ENCODE measurements around the gene HTN1. TPM values are rescaled to one million over a fixed set of nuclear protein-coding genes. Genes with fewer than 3 reads are reported as not detected.
"Not testable (repeated sequence)": the region's sequence is repeated elsewhere in the genome, so short reads cannot be mapped to it uniquely, and the experiment has no call there.

HTN1 gene
- total and polyA plus RNA-seq, 9 of the 15 experiments (the other 6 are each of a cell fraction or from before 2014, with no cell fraction given), result not detected

DNA sequence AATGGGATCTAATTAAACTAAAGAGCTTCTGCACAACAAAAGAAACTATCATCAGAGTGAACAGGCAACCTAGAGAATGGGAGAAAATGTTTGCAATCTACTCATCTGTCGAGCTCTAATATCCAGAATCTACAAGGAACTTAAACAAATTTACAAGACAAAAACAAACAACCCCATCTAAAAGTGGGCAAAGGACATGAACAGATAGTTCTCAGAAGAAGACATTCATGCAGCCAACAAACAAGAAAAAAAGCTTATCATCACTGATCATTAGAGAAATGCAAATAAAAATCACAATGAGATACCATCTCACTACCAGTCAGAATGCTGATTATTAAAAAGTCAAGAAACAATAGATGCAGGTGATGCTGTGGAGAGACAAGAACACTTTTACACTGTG lies 6.3 kb downstream of the HTN1 start:
- H3K36me3 ChIP-seq (ENCODE audit: control insufficient read depth, insufficient read depth, low read length); H3K9ac ChIP-seq (ENCODE audit: insufficient read depth in 1 of 2, low read depth in 2 of 2, low read length in 2 of 2); H3K27me3 ChIP-seq (ENCODE audit: control insufficient read depth in 2 of 2, insufficient read depth in 2 of 2, low read length in 2 of 2); H3K27ac ChIP-seq (ENCODE audit: extremely low read depth, low read depth, low read length); H3K4me1 ChIP-seq (replicated peaks in 1 of 2; ENCODE audit: control insufficient read depth in 2 of 2, insufficient read depth in 2 of 2, low read length in 2 of 2); H4K20me1 ChIP-seq (replicated peaks; ENCODE audit: control insufficient read depth, insufficient read depth, low read length); BruUV-seq (replicated peaks); POLR2A ChIA-PET; CTCF ChIA-PET (ENCODE audit: low intra/inter-chr PET ratio); H3K9me3 ChIP-seq (replicated peaks; ENCODE audit: control insufficient read depth, insufficient read depth, low read depth, low read length); FAIRE-seq; DNase-seq (ENCODE audit: extremely low read depth in 1 of 4, low spot score in 3 of 4); ATAC-seq; intact Hi-C loops (cut with micrococcal nuclease); H3K4me3 ChIP-seq; H3K4me2 ChIP-seq (ENCODE audit: insufficient read depth, low read length); H3K9me1 ChIP-seq (ENCODE audit: control insufficient read depth, insufficient read depth, low read length); H3K79me2 ChIP-seq (ENCODE audit: control insufficient read depth, insufficient read depth, low read length); H2AFZ ChIP-seq (ENCODE audit: low read depth, low read length); in situ Hi-C loops (cut with MboI): not testable (repeated sequence)
- 25% methylated on average over 1 of the region's 1 CpG for WGBS (ENCODE audit: insufficient coverage, low coverage, missing lambda C conversion rate)

DNA sequence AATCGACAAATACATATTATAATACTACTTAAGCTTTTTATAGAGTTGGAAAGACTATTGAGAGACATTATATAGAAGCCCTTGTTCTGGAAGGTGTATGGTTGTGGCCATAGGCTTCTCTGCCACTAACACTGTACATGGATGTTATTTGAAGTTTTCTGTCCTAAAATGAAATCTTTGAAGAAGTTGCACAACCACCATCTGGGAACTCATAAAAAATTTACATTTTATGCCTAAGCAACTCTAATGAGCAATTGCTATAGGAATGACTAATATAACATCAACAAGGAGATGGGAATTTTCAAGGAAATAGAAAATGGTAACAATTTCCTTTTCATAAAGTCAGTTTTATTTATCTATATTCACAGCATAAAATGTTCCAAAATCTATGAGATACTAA lies 7.4 kb downstream of the HTN1 start:
- H3K4me2 ChIP-seq (ENCODE audit: insufficient read depth, low read length), result no peak overlapping the region
- no peaks in the 10 kb centered on the region for H3K9me1 ChIP-seq (ENCODE audit: control insufficient read depth, insufficient read depth, low read length)
- POLR2A ChIA-PET, result no interaction called here
- no peak overlapping the region for H3K4me3 ChIP-seq
- intact Hi-C loops (cut with micrococcal nuclease) (no loop called here), in situ Hi-C loops (cut with MboI) (no loop called here)
- CTCF ChIA-PET (ENCODE audit: low intra/inter-chr PET ratio), result no interaction called here
- no peaks in the 10 kb centered on the region for H3K79me2 ChIP-seq (ENCODE audit: control insufficient read depth, insufficient read depth, low read length)
- no TSS peak for BruUV-seq (replicated peaks)
- DNase-seq (ENCODE audit: extremely low read depth in 1 of 4, low spot score in 3 of 4), result no peak
- no peak overlapping the region for H3K9ac ChIP-seq (ENCODE audit: insufficient read depth in 1 of 2, low read depth in 2 of 2, low read length in 2 of 2)
- no peak for FAIRE-seq
- 0% methylated on average over 1 of the region's 1 CpG for WGBS (ENCODE audit: insufficient coverage, low coverage, missing lambda C conversion rate)
- no peaks in the 10 kb centered on the region for H3K36me3 ChIP-seq (ENCODE audit: control insufficient read depth, insufficient read depth, low read length)
- H3K27me3 ChIP-seq (ENCODE audit: control insufficient read depth in 2 of 2, insufficient read depth in 2 of 2, low read length in 2 of 2), result no peaks in the 10 kb centered on the region
- H3K27ac ChIP-seq (ENCODE audit: extremely low read depth, low read depth, low read length), result no peak overlapping the region
- TF ChIP-seq PHB2 (IDR thresholded peaks at IDR 0.05; ENCODE audit: low read depth), result no peak
- no peak for TF ChIP-seq ZZZ3 (IDR thresholded peaks at IDR 0.05)
- TF ChIP-seq, protein P1, sequence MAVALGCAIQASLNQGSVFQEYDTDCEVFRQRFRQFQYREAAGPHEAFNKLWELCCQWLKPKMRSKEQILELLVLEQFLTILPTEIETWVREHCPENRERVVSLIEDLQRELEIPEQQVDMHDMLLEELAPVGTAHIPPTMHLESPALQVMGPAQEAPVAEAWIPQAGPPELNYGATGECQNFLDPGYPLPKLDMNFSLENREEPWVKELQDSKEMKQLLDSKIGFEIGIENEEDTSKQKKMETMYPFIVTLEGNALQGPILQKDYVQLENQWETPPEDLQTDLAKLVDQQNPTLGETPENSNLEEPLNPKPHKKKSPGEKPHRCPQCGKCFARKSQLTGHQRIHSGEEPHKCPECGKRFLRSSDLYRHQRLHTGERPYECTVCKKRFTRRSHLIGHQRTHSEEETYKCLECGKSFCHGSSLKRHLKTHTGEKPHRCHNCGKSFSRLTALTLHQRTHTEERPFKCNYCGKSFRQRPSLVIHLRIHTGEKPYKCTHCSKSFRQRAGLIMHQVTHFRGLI (CRISPR knock-in tag; IDR thresholded peaks at IDR 0.05), result no peak
- no peak for TF ChIP-seq ZNF347 (CRISPR knock-in tag; IDR thresholded peaks at IDR 0.05; ENCODE audit: low read depth)
- TF ChIP-seq, protein P2, sequence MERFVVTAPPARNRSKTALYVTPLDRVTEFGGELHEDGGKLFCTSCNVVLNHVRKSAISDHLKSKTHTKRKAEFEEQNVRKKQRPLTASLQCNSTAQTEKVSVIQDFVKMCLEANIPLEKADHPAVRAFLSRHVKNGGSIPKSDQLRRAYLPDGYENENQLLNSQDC (CRISPR knock-in tag; IDR thresholded peaks at IDR 0.05), result no peak
- TF ChIP-seq ZNF316 (IDR thresholded peaks at IDR 0.05), result no peak
- TF ChIP-seq, protein P3, sequence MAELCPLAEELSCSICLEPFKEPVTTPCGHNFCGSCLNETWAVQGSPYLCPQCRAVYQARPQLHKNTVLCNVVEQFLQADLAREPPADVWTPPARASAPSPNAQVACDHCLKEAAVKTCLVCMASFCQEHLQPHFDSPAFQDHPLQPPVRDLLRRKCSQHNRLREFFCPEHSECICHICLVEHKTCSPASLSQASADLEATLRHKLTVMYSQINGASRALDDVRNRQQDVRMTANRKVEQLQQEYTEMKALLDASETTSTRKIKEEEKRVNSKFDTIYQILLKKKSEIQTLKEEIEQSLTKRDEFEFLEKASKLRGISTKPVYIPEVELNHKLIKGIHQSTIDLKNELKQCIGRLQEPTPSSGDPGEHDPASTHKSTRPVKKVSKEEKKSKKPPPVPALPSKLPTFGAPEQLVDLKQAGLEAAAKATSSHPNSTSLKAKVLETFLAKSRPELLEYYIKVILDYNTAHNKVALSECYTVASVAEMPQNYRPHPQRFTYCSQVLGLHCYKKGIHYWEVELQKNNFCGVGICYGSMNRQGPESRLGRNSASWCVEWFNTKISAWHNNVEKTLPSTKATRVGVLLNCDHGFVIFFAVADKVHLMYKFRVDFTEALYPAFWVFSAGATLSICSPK (IDR thresholded peaks at IDR 0.05; ENCODE audit: borderline replicate concordance), result no peak
- TF ChIP-seq ZKSCAN8 (CRISPR knock-in tag; IDR thresholded peaks at IDR 0.05), result no peak
- TF ChIP-seq, protein P4, sequence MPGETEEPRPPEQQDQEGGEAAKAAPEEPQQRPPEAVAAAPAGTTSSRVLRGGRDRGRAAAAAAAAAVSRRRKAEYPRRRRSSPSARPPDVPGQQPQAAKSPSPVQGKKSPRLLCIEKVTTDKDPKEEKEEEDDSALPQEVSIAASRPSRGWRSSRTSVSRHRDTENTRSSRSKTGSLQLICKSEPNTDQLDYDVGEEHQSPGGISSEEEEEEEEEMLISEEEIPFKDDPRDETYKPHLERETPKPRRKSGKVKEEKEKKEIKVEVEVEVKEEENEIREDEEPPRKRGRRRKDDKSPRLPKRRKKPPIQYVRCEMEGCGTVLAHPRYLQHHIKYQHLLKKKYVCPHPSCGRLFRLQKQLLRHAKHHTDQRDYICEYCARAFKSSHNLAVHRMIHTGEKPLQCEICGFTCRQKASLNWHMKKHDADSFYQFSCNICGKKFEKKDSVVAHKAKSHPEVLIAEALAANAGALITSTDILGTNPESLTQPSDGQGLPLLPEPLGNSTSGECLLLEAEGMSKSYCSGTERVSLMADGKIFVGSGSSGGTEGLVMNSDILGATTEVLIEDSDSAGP (CRISPR knock-in tag; IDR thresholded peaks at IDR 0.05), result no peak
- TF ChIP-seq YBX1 (IDR thresholded peaks at IDR 0.05), result no peak
- no peaks in the 10 kb centered on the region for H4K20me1 ChIP-seq (replicated peaks; ENCODE audit: control insufficient read depth, insufficient read depth, low read length)
- no peak for ATAC-seq
- H2AFZ ChIP-seq (ENCODE audit: low read depth, low read length), result no peak overlapping the region
- no peaks in the 10 kb centered on the region for H3K9me3 ChIP-seq (replicated peaks; ENCODE audit: control insufficient read depth, insufficient read depth, low read depth, low read length)
- H3K4me1 ChIP-seq (replicated peaks in 1 of 2; ENCODE audit: control insufficient read depth in 2 of 2, insufficient read depth in 2 of 2, low read length in 2 of 2), result no peaks in the 10 kb centered on the region

All from K562 (cell line).